ENCODE data around the gene EPOP.

EPOP gene

DNA sequence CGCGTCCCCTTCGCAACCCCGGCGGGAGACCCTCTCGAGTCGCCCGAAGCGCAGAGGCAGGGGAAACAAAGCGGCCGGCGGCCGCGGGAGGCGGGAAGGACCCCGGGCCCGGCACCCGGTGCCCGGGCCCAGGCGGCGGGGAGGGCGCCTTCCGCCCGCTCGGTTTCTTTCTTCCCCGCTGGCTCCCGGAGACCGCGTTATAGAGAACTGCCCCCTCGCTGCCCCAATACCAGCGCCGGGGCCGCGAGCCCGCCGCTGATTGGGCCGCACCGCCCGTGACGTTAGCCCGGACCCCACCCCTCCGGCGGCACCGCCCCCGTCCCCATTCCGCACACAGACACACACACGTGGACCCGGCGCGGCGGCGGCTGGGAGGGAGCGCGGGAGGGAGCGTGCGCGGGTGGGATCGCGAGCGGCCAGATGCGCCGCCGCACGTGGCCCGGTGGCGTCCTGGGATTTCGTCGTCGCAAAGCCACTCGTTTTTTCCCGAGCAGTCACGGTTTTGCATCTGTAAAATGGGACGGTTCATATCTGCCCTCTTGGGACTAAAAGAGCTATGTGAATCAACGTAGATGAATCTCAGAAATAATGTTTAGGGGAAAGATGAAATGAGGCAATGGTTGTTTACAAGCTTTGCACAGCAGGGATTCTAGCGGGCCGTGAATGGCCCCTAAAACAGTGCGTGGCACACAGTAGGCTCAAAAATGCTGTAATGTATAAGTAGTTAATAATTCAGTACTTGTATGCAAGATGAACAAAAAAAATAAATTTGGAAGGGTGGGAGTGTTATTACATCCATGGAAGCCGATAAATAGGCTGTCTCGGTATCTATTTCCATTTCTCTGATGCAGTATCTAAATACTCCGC, at the start of gene EPOP:
TSS of gene EPOP (minus strand) at position 209 of the 867 bp plus-strand sequence. CDS start 462 bp downstream, outside the sequence.
- peak; percentile 70 for DNase-seq (ENCODE audit: low spot score)

DNA sequence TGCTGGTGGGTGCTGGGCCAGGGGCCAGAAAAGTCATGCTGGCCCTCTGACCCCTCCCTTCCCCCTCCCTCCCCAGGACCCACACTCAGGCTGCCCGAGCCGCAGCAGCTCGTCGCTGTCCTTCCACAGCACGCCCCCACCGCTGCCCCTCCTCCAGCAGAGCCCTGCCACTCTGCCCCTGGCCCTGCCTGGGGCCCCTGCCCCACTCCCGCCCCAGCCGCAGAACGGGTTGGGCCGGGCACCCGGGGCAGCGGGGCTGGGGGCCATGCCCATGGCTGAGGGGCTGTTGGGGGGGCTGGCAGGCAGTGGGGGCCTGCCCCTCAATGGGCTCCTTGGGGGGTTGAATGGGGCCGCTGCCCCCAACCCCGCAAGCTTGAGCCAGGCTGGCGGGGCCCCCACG, 47.0 kb upstream of the EPOP start:
- no peak for DNase-seq (ENCODE audit: low spot score)

DNA sequence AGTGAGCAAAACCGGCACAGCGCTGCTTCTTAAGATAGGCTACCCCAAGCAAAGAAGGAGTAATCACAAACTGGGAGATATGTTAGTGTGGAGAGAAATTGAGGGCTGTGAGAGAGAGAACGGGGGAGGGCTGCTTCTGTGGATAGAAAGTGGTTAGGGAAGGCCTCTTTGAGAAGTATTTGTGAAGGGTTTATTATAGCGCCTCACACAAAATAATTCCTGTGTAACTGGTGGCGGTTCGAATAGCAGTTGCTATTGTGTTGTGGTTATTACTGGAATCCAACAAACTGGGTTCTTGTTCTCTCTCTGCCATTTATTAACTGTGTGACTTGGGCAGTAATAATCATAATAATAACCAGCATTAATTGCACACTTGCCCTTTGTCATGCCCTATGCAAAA, 46.2 kb upstream of the EPOP start:
- no peak for DNase-seq (ENCODE audit: low spot score)

DNA sequence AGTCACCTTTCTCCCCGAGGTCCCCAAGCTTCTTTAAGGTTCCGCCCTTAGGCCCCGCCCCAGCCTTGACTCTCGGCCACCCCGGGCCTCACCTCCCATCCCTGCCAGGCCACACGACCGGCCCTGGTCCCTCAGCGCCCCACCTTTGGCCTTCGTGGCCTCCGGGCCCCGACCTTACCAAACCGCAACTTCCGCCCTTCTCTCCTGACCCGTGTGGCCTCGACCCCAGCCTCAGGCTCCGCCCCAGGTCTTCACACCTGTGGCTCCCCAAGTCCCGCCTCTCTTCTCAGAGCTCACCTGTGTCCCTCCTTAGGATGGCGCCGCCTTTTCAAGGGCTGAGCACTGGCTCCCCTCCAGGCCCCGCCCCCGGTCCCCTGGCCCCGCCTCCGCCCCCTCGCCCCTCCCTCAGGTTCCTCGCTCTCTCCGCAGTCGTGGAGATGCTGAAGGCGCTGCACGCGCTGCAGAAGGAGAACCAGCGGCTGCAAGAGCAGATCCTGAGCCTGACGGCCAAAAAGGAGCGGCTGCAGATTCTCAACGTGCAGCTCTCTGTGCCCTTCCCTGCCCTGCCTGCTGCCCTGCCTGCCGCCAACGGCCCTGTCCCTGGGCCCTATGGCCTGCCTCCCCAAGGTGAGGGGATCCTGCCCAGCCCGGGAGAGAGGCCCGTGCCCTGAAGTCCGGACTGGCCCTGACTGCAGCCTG, 45.3 kb upstream of the EPOP start:
- DNase-seq (ENCODE audit: low spot score), result no peak

DNA sequence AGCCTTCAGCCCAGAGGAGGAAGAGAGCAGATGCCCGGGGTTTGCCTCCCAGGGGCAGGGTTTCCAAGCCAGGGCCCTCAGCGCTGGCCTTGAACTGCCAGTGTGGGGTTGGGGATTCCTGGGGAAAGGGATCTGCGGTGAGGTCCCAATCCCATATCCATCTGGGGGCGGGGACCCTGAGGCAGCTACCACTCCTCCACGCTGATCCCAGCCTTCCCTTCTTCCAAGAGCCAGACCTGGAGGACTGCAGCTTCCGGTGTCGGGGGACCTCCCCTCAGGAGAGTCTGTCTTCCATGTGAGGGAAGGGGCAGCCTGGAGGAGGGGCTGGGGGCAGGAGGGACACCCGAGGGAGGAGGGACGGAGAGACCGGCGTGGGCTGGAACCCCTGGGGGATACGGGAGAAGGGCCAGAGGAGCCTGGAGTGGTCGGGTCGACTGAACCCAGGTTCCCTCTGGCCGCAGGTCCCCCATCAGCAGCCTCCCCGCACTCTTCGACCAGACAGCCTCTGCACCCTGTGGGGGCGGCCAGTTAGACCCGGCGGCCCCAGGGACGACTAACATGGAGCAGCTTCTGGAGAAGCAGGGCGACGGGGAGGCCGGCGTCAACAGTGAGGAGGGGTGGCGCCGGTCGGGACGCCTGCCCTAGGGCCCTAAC, 44.7 kb upstream of the EPOP start:
- DNase-seq (ENCODE audit: low spot score), result no peak

DNA sequence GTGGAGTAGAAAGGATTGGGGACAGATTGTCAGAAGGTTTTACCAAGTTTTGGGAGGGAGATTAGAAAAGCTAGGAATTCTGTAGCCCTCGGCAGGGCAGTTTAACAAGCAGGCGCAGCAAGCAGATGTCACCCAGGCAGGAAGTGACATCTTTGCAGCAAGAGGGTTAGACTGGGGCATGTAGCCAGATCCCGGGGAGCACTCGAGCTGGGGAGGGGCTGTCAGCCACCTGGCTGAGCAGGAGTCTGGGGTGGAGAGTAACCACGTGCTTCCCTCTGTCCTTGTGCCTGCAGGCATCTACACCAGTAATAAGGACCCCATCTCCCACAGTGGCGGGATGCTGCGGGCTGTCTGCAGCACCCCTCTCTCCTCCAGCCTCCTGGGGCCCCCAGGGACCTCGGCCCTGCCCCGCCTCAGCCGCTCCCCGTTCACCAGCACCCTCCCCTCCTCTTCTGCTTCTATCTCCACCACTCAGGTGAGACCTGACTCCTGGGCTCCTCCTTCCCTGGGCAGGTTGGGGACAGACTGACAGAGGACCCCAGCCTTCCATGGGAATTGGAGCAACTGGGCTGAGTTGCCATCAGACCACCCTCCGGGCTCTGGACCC, 42.5 kb upstream of the EPOP start:
- no peak for DNase-seq (ENCODE audit: low spot score)

DNA sequence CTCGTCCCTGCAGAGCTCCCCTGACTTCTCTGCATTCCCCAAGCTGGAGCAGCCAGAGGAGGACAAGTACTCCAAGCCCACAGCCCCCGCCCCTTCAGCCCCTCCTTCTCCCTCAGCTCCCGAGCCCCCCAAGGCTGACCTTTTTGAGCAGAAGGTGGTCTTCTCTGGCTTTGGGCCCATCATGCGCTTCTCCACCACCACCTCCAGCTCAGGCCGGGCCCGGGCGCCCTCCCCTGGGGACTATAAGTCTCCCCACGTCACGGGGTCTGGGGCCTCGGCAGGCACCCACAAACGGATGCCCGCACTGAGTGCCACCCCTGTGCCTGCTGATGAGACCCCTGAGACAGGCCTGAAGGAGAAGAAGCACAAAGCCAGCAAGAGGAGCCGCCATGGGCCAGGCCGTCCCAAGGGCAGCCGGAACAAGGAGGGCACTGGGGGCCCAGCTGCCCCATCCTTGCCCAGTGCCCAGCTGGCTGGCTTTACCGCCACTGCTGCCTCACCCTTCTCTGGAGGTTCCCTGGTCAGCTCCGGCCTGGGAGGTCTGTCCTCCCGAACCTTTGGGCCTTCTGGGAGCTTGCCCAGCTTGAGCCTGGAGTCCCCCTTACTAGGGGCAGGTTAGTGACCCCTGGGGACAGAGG, 41.7 kb upstream of the EPOP start:
- no peak for DNase-seq (ENCODE audit: low spot score)

DNA sequence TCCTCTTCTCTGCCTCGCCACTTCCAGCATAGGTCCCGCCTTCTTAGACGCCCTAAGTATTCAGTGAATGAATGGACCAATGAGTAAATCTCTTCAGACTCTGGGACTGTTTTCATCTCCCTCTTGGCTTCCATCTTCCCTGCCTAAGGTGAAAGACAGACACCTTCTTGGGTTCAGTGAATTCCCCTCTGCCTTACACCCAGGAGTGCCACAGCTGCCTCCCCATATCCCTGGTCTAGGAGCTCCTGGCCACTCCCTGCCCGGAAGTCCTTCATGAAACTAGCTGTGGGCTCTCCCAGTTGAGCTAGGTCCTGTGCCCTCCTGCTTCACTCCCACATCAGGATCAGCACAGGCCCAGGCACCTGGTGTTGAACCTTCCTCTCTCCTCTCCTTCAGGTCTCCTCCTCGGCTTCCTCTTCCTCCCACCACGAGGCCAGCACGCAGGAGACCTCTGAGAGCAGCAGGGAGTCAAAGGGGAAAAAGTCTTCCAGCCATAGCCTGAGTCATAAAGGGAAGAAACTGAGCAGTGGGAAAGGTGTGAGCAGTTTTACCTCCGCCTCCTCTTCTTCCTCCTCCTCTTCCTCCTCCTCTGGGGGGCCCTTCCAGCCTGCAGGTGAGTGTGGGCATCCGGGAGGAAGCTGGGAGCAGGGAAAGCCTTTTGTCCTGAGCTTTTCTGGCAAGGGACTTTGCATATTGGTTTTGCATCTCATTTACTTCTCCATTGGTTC, 40.6 kb upstream of the EPOP start:
- DNase-seq (ENCODE audit: low spot score), result no peak

DNA sequence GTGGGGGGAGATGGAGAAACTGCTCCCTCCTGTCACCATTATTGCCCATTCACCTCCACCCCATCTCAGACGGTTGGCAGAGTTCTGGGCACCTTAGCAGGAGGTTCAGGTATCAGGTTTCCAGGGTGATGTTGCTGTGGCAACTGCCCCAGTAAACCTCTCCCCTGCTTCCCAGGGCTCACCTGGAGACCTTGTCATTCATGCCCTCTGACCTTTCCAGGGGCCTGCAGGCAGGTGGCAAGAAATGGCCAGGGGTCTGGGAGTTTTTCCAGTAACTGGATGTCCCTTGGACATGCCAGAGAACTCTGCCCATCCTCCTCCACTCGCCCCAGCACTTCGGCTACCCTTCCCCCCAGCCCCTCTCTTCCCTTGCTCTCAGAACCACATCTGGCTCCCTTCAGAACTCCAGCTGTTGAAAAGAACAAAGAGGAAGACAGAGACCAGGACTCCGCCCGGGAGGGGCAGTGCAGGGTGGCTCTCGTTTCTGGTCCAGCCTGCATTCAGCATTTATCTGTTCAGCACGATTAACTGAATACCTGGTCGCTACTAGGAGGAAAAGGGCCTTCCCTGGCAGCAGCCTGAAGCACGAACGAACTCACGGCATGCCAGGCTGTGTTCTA, 38.8 kb upstream of the EPOP start:
- DNase-seq (ENCODE audit: low spot score), result no peak

DNA sequence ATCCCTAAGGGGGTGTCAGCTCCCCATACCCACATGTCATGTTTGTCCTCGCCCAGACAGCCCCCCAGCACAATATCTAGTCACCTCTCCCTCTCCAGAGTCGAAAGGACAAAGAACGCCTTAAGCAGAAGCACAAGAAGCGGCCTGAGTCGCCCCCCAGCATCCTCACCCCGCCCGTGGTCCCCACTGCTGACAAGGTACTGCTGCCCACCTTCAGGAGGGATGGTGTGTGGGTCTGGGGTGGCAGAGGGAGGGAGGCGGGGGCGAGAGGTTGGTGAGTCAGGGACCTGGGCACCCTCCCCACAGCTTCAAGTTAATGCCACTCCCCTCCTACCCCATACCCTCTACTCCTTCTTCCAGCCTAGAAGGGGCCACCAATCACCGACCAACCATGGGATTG, 37.8 kb upstream of the EPOP start:
- no peak for DNase-seq (ENCODE audit: low spot score)

DNA sequence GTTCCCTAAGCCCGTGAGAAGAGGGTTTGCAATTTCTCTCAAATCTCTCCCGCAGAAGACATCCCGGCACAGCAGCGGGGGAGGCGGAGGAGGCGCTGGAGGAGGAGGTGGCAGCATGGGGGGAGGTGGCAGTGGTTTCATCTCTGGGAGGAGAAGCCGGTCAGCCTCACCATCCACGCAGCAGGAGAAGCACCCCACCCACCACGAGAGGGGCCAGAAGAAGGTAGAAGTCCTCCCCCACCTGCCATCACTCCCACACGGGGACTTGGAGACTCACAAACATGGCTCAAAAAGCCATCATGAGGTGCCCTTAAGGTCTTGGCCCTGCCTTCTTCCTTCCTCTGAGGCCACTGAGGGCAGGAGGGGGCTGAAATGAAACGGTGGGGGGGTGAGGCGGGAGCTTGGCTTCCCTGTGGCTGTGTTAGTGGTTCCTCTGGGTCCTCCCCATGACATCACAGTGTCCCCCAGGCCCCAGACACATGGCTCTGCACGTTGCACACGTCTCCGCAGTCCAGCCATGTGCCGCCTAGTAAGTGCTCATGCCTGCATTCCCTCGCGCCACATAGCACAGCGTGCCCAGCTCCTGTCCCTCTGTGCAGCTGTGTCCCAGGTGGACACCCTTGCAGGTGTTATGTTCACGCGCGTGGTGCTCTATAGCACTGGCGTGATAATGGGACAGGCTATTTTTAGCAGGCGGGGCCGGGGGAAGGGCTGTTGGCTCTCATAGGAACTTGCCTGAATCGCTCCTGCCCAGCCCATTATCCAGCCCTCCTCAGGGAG, 37.2 kb upstream of the EPOP start:
- no peak for DNase-seq (ENCODE audit: low spot score)

DNA sequence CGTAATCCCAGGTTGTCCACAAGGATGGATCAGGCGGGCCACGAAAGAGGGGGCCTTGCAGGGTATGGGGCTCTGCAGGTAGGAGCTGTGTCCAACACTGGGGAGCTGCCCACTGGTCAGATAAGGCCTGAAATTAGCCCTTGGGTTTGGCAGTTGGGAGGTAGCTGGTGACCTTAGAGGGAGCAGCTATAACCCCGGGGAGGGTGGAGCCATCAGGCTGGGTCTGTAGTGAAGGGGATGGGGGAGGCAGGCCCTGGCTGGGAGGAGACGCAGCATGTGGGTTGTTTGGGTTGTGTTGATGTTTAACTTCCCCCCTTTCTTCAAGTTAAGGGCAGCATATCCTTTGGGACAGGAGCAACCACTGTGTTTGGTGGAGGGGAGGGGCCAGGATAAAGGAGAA, 36.2 kb upstream of the EPOP start:
- DNase-seq (ENCODE audit: low spot score), result no peak

DNA sequence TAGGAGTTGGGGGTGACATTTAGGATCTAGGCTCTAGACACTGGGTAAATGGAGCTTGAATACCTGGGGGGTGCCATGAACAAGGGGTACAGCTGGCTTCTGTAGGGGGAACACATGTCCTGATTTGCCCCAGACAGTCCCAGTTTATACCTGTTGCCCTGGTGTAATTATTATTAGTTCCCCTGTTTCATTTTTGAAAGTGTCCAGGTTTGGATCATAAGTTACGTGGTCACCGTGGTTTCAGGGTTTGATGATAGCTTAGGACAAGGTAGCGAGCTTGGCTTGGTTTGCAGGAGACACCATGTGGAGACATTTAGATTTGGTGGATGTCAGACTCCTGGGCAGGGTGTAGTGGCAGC, 35.8 kb upstream of the EPOP start:
- no peak for DNase-seq (ENCODE audit: low spot score)

DNA sequence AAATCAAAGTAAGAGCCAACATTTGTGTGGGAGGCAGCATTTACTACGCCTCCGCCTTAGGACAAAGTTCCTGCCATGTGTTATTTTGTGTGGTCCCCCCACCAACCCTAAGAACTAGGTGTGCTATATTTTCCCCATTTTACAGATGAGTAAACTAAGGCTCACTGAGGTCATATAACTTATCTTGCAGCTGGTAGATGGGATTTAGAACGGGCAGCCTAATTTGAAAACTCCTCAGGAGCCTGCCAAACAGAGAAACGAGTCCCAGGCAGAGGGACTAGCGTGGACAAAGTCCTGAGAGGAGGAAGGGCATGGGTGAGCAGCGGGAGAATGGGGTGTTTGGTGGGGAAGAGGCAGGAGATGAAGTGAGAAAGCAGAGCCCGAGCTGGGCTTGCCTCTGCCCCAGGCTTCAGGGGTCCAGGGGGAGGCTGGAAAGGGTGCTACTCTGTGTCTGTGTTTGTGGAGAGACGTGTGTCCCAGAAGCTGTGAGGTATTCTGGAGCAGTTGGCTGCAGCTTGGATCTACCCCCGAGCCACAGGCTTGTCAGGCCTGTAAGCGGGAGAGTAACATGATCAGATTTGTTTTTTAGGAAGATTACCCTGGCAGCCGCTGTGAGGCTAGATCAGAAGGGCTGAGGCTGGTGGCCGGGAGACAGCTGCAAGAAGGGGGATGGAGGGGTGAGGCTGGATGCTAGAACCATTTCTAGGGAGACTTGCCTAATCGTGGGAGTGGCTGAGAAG, 35.3 kb upstream of the EPOP start:
- no peak for DNase-seq (ENCODE audit: low spot score)

DNA sequence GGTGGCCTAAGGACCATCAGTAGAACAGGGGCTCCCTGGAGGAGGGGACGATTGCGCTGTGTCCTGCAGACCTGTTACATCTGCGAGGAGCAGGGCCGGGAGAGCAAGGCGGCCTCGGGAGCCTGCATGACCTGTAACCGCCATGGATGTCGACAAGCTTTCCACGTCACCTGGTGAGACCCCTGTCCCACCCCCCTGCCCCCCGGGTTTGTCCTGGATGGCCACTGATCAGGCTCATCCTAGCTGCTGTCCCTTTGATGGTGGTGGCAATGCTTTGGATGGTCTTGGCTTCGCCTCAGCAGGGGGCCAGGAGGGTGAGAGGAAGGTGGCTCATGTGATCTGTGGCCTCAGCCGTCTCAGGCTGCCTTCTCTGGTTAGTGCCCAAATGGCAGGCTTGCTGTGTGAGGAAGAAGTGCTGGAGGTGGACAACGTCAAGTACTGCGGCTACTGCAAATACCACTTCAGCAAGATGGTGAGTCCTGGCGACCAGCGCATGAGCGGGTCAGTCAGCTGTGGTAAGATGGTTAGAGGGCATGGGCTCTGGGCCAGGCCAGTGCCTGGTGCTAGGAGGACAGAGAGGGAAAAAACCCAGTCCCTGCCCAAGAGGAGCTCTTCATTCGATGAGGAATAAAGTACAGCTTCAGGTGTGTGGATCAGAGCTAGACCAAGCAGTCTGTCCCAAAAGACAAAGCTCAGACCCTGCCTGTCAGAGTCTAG, 34.5 kb upstream of the EPOP start:
- no peak for DNase-seq (ENCODE audit: low spot score)

DNA sequence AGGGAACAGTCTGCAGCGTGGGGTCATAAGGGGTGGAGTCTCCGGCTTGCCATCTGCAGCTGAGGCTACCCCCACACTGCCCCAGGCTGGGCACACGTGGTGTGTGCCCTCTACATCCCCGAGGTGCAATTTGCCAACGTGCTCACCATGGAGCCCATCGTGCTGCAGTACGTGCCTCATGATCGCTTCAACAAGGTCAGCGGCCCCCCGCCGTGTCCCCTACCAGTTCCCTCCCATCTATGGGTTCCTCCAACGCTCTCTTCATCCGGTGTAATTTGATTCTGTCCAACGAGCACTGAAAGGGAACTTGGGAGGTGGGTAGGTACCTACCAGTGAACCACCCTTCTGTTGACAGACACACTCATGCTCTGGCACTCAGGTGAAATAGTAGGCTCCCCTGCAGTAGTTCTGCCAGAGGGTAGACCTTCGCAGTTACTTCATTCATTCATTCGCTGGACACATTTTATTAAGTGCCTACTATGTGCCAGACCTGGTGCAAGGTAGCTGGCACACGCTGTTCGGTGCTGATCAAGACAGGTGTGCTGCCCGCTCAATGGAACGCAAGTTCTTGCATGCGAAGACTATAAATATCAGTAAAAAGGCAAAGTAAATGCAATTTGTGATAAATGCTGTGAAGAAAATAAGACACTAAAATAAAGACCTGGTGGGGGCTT, 33.1 kb upstream of the EPOP start:
- no peak for DNase-seq (ENCODE audit: low spot score)

DNA sequence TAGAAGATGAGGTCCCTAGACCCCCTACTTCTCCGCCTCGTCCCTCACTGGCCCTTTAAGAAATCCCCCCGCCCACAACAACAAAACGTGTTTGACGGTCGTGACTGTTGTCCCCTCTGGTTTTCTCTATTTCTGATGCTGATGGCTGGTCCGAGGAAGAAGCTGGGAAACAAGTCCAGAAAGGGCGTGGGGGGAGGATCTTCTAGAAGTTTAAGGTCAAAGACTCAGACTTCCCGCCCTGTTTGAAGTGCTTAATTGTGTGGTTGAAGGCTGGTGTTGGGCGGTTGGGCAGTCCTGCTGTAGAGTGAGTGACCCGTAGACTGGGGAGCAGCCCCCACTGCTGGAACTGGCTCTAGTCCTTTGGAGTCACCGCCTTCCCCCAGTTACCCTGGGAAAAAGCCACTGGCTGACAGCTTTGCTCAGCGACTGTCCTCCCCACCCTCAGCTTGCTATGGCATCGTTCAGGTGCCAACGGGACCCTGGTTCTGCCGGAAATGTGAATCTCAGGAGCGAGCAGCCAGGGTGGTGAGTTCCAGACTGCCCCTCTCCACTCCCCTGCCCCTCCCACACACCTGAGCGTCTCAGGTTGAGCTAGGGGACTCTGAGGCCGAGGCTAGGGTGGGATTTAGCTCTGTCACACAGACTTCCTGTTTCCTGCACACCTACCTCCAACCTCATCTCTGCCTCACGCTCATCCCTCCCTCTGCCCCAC, 31.9 kb upstream of the EPOP start:
- DNase-seq (ENCODE audit: low spot score), result no peak
